Body of pancreas (tissue), 4 donors: ENCODE results near the gene COL18A1. TPM values are rescaled to one million over a fixed set of nuclear protein-coding genes. Genes with fewer than 3 reads are reported as not detected.

ENCODE experiments used
- ATAC-seq: fragments of 150-250 bp; one replicate; pipeline ENCODE4 v1.9.1; 2016
- DNase-seq, 4 donors: peaks; one replicate each; pipeline ENCODE4 v3.0.0-alpha.2; 2019
- H3K27ac ChIP-seq, 4 donors: fragments of 200-600 bp; sonication (generic); 1 replicate in 3 of 4; 2 replicates in 1 of 4; pipeline versions ENCODE4 v1.5.1 to v1.6.1; 2016 to 2019; ENCODE audit warnings: mild to moderate bottlenecking in 1 of 4, mixed read lengths in 1 of 4, moderate library complexity in 1 of 4
- H3K27me3 ChIP-seq, 2 donors: fragments of 200-600 bp; sonication (generic); one replicate each; pipeline ENCODE4 v1.6.0; 2016; ENCODE audit warnings: mild to moderate bottlenecking in 1 of 2
- H3K36me3 ChIP-seq, 2 donors: fragments of 200-600 bp; sonication (generic); replicated peaks in 1 of 2; 2 replicates each; pipeline ENCODE4 v1.5.1; 2016; ENCODE audit warnings: low read depth in 2 of 2; ENCODE audit not compliant: insufficient read depth in 1 of 2
- H3K4me1 ChIP-seq: fragments of 200-600 bp; sonication (generic); one replicate; pipeline ENCODE4 v1.6.0; 2016
- H3K4me3 ChIP-seq, 2 donors: fragments of 200-600 bp; sonication (generic); 1 replicate in 1 of 2; 2 replicates in 1 of 2; pipeline ENCODE4 v1.5.1; 2016 to 2019
- H3K9me3 ChIP-seq, 3 donors: fragments of 200-600 bp; sonication (generic); 1 replicate in 2 of 3; 2 replicates in 1 of 3; pipeline ENCODE4 v1.5.1; 2016
- POLR2A ChIP-seq, 3 donors: fragments of 450-650 bp; IDR thresholded peaks; one replicate each; pipeline ENCODE4 v1.6.1; 2016; ENCODE audit warnings: antibody characterized with exemption in 3 of 3, mild to moderate bottlenecking in 2 of 3
- WGBS, 2 donors: methylation state at CpG; one replicate each; pipeline ENCODE4 v1.1.5; 2017; 5-methylcytosine and 5-hydroxymethylcytosine counted together
- intact Hi-C: fragments of 100-400 bp; cut with DNase I; formaldehyde crosslinking; loops from one replicate; pipeline ENCODE4 v1.15.1; 2023
- total RNA-seq, 2 donors: library from RNA; depleted of rRNA; stranded (reverse); fragments of >200 nt; gene quantifications; one replicate each; pipeline ENCODE4 v1.1.0, GENCODE V29; 2016
- TF ChIP-seq, protein P1 (sequence below), 7 experiments: fragments of 450-650 bp in 4 of 7; fragments of 200-600 bp in 3 of 7; sonication (generic) in 3 of 7; IDR thresholded peaks; one replicate each; pipeline ENCODE4 v1.5.1; 2016 to 2019; ENCODE audit warnings: antibody characterized with exemption in 7 of 7

The COL18A1 gene
- 100 to 1,000 TPM; 108 to 284 TPM for total RNA-seq

GRCh38 chr21:45404730-45405270 lies at the start of gene COL18A1:
Gene COL18A1, plus strand, starts transcription at chr21:45405165. Its CDS starts 66 bp downstream, at chr21:45405231.
- TF ChIP-seq, protein P1, sequence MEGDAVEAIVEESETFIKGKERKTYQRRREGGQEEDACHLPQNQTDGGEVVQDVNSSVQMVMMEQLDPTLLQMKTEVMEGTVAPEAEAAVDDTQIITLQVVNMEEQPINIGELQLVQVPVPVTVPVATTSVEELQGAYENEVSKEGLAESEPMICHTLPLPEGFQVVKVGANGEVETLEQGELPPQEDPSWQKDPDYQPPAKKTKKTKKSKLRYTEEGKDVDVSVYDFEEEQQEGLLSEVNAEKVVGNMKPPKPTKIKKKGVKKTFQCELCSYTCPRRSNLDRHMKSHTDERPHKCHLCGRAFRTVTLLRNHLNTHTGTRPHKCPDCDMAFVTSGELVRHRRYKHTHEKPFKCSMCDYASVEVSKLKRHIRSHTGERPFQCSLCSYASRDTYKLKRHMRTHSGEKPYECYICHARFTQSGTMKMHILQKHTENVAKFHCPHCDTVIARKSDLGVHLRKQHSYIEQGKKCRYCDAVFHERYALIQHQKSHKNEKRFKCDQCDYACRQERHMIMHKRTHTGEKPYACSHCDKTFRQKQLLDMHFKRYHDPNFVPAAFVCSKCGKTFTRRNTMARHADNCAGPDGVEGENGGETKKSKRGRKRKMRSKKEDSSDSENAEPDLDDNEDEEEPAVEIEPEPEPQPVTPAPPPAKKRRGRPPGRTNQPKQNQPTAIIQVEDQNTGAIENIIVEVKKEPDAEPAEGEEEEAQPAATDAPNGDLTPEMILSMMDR (IDR thresholded peaks at IDR 0.05), result no peak
- peak; percentile 7 to 45 (median 29) for TF ChIP-seq POLR2A (IDR thresholded peaks at IDR 0.05)
- Histone ChIP-seq H3K36me3 (no peaks in the 10 kb centered on the region), H3K27ac (peak within 1 kb of the TSS; percentile 77 to 95 (median 90)), H3K9me3 (peaks cover 0 to 5% (median 0%) of the 10 kb centered on the region in 3 donors), H3K27me3 (no peaks in the 10 kb centered on the region), H3K4me1 (peaks cover 55% of the 10 kb centered on the region), H3K4me3 (no peak within 1 kb of the TSS)
- intact Hi-C loops, result no loop called here
- ATAC-seq, result peak; percentile 61
- DNase-seq, result peak; percentile 60 to 70 (median 66)
- 0 to 1% methylated on average over 5 to 30 of the region's 69 CpGs for WGBS, 2 donors

GRCh38 chr21:45355573-45355972 lies 49.4 kb upstream of the COL18A1 start:
- no peak overlapping the region for H3K27ac ChIP-seq
- no peak for ATAC-seq
- TF ChIP-seq, protein P1 (IDR thresholded peaks at IDR 0.05), result no peak
- no peak for TF ChIP-seq POLR2A (IDR thresholded peaks at IDR 0.05)
- H3K9me3 ChIP-seq, result no peaks in the 10 kb centered on the region
- intact Hi-C loops, result no loop called here
- no peaks in the 10 kb centered on the region for H3K27me3 ChIP-seq
- no peaks in the 10 kb centered on the region for H3K36me3 ChIP-seq
- peaks cover 23% of the 10 kb centered on the region for H3K4me1 ChIP-seq
- WGBS, 2 donors, result 23 to 55% methylated on average over 14 of the region's 14 CpGs
- DNase-seq, result no peak
- no peak overlapping the region for H3K4me3 ChIP-seq

GRCh38 chr21:45356251-45356650 lies 48.7 kb upstream of the COL18A1 start:
- TF ChIP-seq, protein P1 (IDR thresholded peaks at IDR 0.05), result no peak
- no peak for TF ChIP-seq POLR2A (IDR thresholded peaks at IDR 0.05)

GRCh38 chr21:45356653-45357435 lies 48.1 kb upstream of the COL18A1 start:
- 36 to 40% methylated on average over 18 to 20 of the region's 20 CpGs for WGBS, 2 donors
- no peak overlapping the region for H3K4me3 ChIP-seq
- DNase-seq, result no peak
- H3K27me3 ChIP-seq, result no peaks in the 10 kb centered on the region
- TF ChIP-seq, protein P1 (IDR thresholded peaks at IDR 0.05), result no peak
- no peak for TF ChIP-seq POLR2A (IDR thresholded peaks at IDR 0.05)
- peaks cover 19% of the 10 kb centered on the region for H3K4me1 ChIP-seq
- H3K36me3 ChIP-seq, result no peaks in the 10 kb centered on the region
- H3K9me3 ChIP-seq, result no peaks in the 10 kb centered on the region
- intact Hi-C loops, result no loop called here
- ATAC-seq, result no peak
- H3K27ac ChIP-seq, result peak overlapping the region in 3 of 4 donors; percentile 46 to 67 (median 59)

More at GRCh38 chr21:45356251-45356650, 48.7 kb upstream of the COL18A1 start:
- WGBS, 2 donors, result 68 to 78% methylated on average over 10 of the region's 10 CpGs
- ATAC-seq (no peak), DNase-seq (no peak)
- Histone ChIP-seq H3K36me3 (no peaks in the 10 kb centered on the region), H3K9me3 (no peaks in the 10 kb centered on the region), H3K4me3 (no peak overlapping the region), H3K27ac (peak overlapping the region in 2 of 4 donors; percentile 46 to 67), H3K4me1 (peaks cover 19% of the 10 kb centered on the region), H3K27me3 (no peaks in the 10 kb centered on the region)
- intact Hi-C loops, result no loop called here
